Keratinocyte (primary cell): ENCODE data around the gene USP48.

ENCODE experiments used
- EZH2 ChIP-seq: IDR thresholded peaks from one replicate; pipeline ENCODE4 v1.6.1; 2012; ENCODE audit warnings: inconsistent platforms, mild to moderate bottlenecking, low read length, moderate library complexity
- TF ChIP-seq, protein P1 (sequence below), 3 experiments: IDR thresholded peaks in 1 of 3; conservative IDR thresholded peaks in 1 of 3; optimal IDR thresholded peaks in 1 of 3; 2 replicates in 2 of 3; 3 replicates in 1 of 3; pipeline versions ENCODE3 to v1.5.1; 2011; ENCODE audit warnings: low read length in 3 of 3, mild to moderate bottlenecking in 3 of 3, moderate library complexity in 2 of 3, control low read depth in 1 of 3, inconsistent platforms in 1 of 3; ENCODE audit not compliant: insufficient read depth in 2 of 3; ENCODE audit errors: extremely low read depth in 1 of 3

DNA sequence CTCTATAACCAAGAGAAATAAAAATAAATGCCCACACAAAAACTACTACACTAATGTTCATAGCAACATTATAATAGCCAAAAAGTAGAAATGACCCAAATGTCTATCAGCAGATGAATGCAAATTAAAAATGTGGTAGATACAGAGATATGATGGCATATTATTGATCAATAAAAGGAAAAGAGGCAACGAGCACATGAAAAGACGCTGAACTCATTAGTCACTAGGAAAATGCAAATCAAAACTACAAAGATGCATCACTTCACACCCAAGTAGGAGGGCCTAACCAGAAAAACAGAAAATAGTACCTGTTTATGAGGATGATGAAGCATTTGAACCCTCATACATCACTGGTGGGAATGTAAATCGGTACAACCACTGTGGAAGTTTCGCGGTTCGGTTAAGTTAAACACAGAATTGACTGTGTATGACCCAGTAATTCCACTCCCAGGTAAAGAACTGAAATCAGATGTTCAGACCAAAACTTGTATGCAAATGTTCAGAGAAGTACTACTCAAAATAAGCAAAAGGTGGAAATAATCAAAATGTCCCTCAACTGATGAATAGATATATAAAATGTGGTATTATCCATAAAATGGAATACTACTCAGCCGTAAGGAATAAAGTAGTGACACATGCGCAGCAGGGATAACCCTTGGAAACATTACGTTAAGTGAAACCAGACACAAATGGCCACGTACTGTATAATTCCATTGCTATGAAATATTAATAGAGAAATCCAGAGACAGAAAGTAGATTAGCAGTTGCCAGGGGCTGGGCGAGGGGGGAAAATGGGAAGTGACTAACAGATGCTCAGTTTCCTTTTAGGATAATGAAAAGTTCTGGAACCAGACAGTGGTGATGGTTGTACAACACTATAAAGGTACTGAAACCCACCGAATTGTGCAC is 3.1 kb downstream of the USP48 start:
- TF ChIP-seq, protein P1, sequence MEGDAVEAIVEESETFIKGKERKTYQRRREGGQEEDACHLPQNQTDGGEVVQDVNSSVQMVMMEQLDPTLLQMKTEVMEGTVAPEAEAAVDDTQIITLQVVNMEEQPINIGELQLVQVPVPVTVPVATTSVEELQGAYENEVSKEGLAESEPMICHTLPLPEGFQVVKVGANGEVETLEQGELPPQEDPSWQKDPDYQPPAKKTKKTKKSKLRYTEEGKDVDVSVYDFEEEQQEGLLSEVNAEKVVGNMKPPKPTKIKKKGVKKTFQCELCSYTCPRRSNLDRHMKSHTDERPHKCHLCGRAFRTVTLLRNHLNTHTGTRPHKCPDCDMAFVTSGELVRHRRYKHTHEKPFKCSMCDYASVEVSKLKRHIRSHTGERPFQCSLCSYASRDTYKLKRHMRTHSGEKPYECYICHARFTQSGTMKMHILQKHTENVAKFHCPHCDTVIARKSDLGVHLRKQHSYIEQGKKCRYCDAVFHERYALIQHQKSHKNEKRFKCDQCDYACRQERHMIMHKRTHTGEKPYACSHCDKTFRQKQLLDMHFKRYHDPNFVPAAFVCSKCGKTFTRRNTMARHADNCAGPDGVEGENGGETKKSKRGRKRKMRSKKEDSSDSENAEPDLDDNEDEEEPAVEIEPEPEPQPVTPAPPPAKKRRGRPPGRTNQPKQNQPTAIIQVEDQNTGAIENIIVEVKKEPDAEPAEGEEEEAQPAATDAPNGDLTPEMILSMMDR (optimal IDR thresholded peaks at IDR 0.05 in 1 of 3, IDR thresholded peaks at IDR 0.05 in 1 of 3, conservative IDR thresholded peaks at IDR 0.05 in 1 of 3; ENCODE audit: extremely low read depth in 1 of 3, insufficient read depth in 2 of 3, low read length in 3 of 3), result no peak
- TF ChIP-seq EZH2, result no peak
